OCI-LY1 (cell line): ENCODE results near the gene PPP4R3B.
"Not testable (repeated sequence)": the region's sequence is repeated elsewhere in the genome, so short reads cannot be mapped to it uniquely, and the experiment has no call there.

Source experiments
- H2AFZ ChIP-seq: fragments of 200-600 bp; sonication (generic), shearing (Covaris generic); 2 replicates; pipeline ENCODE4 v1.6.0; 2014; ENCODE audit warnings: antibody characterized with exemption, mild to moderate bottlenecking, low read length
- H3F3A ChIP-seq: fragments of 200-600 bp; sonication (generic), shearing (Covaris generic); 2 replicates; pipeline ENCODE4 v1.6.0; 2014; ENCODE audit warnings: mild to moderate bottlenecking, antibody characterized with exemption, low read length, moderate library complexity; ENCODE audit not compliant: insufficient read depth
- H3K27ac ChIP-seq: fragments of 200-600 bp; sonication (generic); 2 replicates; pipeline ENCODE4 v1.5.1; 2014; ENCODE audit warnings: low read length, mixed run types, mild to moderate bottlenecking, low read depth; ENCODE audit not compliant: poor library complexity, severe bottlenecking
- H3K27me3 ChIP-seq: fragments of 200-600 bp; sonication (generic); 2 replicates; pipeline ENCODE4 v1.6.0; 2014; ENCODE audit warnings: antibody characterized with exemption, mild to moderate bottlenecking, low read length, moderate library complexity; ENCODE audit not compliant: insufficient read depth
- H3K36me3 ChIP-seq: fragments of 200-600 bp; sonication (generic); 2 replicates; pipeline ENCODE4 v1.6.1; 2014; ENCODE audit warnings: mild to moderate bottlenecking, antibody characterized with exemption, low read length, moderate library complexity, mixed read lengths; ENCODE audit not compliant: insufficient read depth
- H3K4me1 ChIP-seq: fragments of 200-600 bp; sonication (generic); 2 replicates; pipeline ENCODE4 v1.5.1; 2014; ENCODE audit warnings: mild to moderate bottlenecking, low read length, moderate library complexity; ENCODE audit not compliant: insufficient read depth, severe bottlenecking
- H3K4me2 ChIP-seq: fragments of 200-600 bp; sonication (generic), shearing (Covaris generic); 2 replicates; pipeline ENCODE4 v1.6.1; 2014; ENCODE audit warnings: low read length
- H3K4me3 ChIP-seq: fragments of 200-600 bp; sonication (generic); 2 replicates; pipeline ENCODE4 v1.5.1; 2014; ENCODE audit warnings: low read length, low read depth, mild to moderate bottlenecking, mixed read lengths; ENCODE audit not compliant: poor library complexity, severe bottlenecking
- H3K79me2 ChIP-seq: fragments of 200-600 bp; shearing (Covaris generic); 2 replicates; pipeline ENCODE4 v1.6.1; 2016; ENCODE audit warnings: mixed run types, low read length, mixed read lengths; ENCODE audit not compliant: insufficient read depth
- H3K9ac ChIP-seq: fragments of 200-600 bp; sonication (generic), shearing (Covaris generic); 2 replicates; pipeline ENCODE4 v1.6.1; 2014; ENCODE audit warnings: mild to moderate bottlenecking, low read length, mixed read lengths
- H3K9me2 ChIP-seq: fragments of 200-600 bp; sonication (generic), shearing (Covaris generic); 2 replicates; pipeline ENCODE4 v1.6.1; 2014; ENCODE audit warnings: low read depth, mild to moderate bottlenecking, low read length, mixed read lengths
- H3K9me3 ChIP-seq: fragments of 200-600 bp; shearing (Covaris generic); 2 replicates; pipeline ENCODE4 v1.6.1; 2014; ENCODE audit warnings: low read length, mixed read lengths
- H4K20me1 ChIP-seq: fragments of 200-600 bp; sonication (generic), shearing (Covaris generic); 2 replicates; pipeline ENCODE4 v1.6.0; 2016; ENCODE audit warnings: mild to moderate bottlenecking, low read length; ENCODE audit not compliant: insufficient read depth
- EZH2 ChIP-seq: fragments of 200-600 bp; sonication (generic), shearing (Covaris generic); IDR thresholded peaks from 2 replicates; pipeline ENCODE4 v1.8.0; 2017; ENCODE audit warnings: borderline replicate concordance, mixed run types, mild to moderate bottlenecking, antibody characterized with exemption, low read length, moderate library complexity, mixed read lengths
- TF ChIP-seq, protein P1 (sequence below): fragments of 200-600 bp; sonication (generic), shearing (Covaris generic); IDR thresholded peaks from 2 replicates; pipeline ENCODE4 v1.5.1; 2017; ENCODE audit warnings: mild to moderate bottlenecking, antibody characterized with exemption, low read length, moderate library complexity, mixed read lengths

The PPP4R3B gene

DNA sequence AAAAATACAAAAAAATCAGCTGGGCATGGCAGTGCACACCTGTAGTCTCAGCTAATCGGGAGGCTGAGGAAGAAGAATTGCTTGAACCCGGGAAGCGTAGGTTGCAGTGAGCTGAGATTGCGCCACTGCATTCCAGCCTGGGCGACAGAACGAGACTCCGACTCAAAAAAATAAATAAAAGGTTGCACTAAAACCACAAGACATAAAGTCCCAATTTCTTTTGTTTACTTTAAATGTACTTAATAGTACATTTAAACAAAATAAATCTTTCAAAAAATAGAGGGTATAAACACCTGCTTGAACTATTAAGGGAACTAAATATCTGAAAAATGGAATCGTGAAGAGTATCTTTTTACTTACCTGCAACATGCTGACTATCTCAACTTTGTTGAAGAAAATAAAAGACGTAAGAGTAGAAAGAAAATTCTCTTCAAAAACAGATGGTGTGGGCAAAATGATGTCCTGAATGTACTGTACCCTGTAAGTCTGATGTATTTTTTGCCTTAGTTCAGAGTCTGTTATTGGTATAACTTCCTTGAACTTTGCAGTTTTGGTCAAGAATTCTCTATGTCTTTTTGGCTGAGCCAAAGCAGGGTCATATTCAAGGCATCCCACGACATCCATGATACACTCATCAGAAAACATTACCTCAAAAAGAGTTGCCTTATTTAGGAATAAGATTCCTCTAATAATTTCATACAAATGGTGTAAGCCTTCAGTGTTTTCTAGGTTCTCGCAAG is 19.2 kb downstream of the PPP4R3B start:
- Histone ChIP-seq H4K20me1 (no peaks in the 10 kb centered on the region), H3K27me3 (no peaks in the 10 kb centered on the region), H3K36me3 (peaks cover 72% of the 10 kb centered on the region), H3K9me3 (no peaks in the 10 kb centered on the region), H3K79me2 (0 out of 2 replicates have a peak, but pooled peaks cover 14% of the 10 kb centered on the region), H3K4me1 (no peaks in the 10 kb centered on the region), H3K4me3 (no peak overlapping the region), H3K9ac (no peak overlapping the region), H3K27ac (no peak overlapping the region), H2AFZ (no peak overlapping the region), H3F3A (no peaks in the 10 kb centered on the region), H3K9me2 (no peaks in the 10 kb centered on the region), H3K4me2 (no peak overlapping the region)
- TF ChIP-seq, protein P1, sequence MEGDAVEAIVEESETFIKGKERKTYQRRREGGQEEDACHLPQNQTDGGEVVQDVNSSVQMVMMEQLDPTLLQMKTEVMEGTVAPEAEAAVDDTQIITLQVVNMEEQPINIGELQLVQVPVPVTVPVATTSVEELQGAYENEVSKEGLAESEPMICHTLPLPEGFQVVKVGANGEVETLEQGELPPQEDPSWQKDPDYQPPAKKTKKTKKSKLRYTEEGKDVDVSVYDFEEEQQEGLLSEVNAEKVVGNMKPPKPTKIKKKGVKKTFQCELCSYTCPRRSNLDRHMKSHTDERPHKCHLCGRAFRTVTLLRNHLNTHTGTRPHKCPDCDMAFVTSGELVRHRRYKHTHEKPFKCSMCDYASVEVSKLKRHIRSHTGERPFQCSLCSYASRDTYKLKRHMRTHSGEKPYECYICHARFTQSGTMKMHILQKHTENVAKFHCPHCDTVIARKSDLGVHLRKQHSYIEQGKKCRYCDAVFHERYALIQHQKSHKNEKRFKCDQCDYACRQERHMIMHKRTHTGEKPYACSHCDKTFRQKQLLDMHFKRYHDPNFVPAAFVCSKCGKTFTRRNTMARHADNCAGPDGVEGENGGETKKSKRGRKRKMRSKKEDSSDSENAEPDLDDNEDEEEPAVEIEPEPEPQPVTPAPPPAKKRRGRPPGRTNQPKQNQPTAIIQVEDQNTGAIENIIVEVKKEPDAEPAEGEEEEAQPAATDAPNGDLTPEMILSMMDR = no peak

DNA sequence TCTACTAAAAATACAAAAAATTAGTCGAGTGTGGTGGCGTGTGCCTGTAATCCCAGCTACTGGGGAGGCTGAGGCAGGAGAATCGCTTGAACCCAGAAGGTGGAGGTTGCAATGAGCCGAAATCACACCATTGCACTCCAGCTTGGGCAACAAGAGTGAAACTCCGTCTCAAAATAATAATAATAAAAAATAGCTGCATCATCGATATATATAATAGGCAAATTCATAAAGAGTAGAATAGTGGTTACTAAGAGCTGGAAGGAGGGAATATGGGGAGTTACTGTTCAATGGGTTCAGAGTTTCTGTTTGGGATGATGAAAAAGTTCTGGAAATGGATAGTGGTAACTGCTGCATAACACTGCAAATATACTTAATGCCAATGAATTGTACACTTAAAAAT is 20.6 kb downstream of the PPP4R3B start:
- H3K4me2 ChIP-seq, H3K9me3 ChIP-seq, H3F3A ChIP-seq, H2AFZ ChIP-seq, H4K20me1 ChIP-seq, H3K9ac ChIP-seq, H3K4me1 ChIP-seq, H3K27me3 ChIP-seq, H3K27ac ChIP-seq, H3K4me3 ChIP-seq, H3K9me2 ChIP-seq: not testable (repeated sequence)
- Histone ChIP-seq H3K36me3 (peaks cover 58% of the 10 kb centered on the region), H3K79me2 (peaks cover 17% of the 10 kb centered on the region; the same call in 1 of the 2 replicates)

DNA sequence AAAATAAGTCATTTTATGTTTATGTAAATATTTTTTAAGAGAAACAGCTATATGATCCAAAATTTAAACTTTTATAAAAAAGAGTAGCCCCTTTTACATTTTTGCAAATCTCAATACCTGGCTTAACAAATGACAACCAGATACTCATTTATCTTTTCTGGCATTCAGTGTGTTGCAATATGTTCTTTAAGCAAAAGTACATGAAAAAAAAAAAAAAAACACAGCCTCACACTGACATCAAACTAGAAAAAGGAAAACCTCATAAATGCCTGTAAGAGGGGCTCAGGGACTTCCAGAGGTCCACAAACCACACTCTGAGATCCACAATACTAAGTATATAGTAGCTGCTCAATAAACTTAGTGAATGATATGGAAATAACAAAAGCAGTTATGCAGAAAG is 21.9 kb downstream of the PPP4R3B start:
- H3K4me2 ChIP-seq = no peak overlapping the region

DNA sequence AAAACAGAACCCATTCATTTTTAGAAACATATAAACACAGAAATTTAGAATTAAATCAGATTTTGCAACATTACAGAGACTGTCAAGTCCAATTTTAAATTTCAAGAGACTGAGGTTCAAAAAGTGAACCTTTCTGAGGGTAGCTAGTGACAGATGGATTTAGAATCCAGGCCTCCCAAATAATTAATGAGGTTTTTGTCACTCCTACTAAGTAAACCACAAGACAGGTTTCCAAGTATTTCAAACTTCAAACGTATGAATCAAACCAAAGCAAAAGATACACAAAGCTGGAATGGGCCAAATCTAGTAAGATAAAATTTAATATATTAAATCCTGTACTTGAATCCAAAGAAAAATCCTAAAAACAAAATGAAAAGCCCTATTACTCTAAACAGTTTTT is 25.3 kb downstream of the PPP4R3B start:
- H3K79me2 ChIP-seq = peaks cover 17% of the 10 kb centered on the region; the same call in 1 of the 2 replicates
- H3K9ac ChIP-seq = no peak overlapping the region
- H3K27me3 ChIP-seq = no peaks in the 10 kb centered on the region
- peaks cover 56% of the 10 kb centered on the region for H3K36me3 ChIP-seq
- H4K20me1 ChIP-seq = no peaks in the 10 kb centered on the region
- no peaks in the 10 kb centered on the region for H3F3A ChIP-seq
- no peaks in the 10 kb centered on the region for H3K9me2 ChIP-seq
- TF ChIP-seq, protein P1 = no peak
- TF ChIP-seq EZH2 = no peak
- H2AFZ ChIP-seq = no peak overlapping the region
- H3K4me1 ChIP-seq = no peaks in the 10 kb centered on the region
- no peaks in the 10 kb centered on the region for H3K9me3 ChIP-seq
- no peak overlapping the region for H3K4me2 ChIP-seq
- H3K4me3 ChIP-seq = no peak overlapping the region
- no peak overlapping the region for H3K27ac ChIP-seq

More for the DNA sequence above, 21.9 kb downstream of the PPP4R3B start:
- Histone ChIP-seq H3K27me3 (no peaks in the 10 kb centered on the region), H2AFZ (no peak overlapping the region), H3K9me3 (no peaks in the 10 kb centered on the region), H3K9ac (no peak overlapping the region), H3K79me2 (peaks cover 17% of the 10 kb centered on the region; the same call in 1 of the 2 replicates), H3F3A (no peaks in the 10 kb centered on the region), H3K4me3 (no peak overlapping the region), H3K9me2 (no peaks in the 10 kb centered on the region), H3K27ac (no peak overlapping the region), H4K20me1 (no peaks in the 10 kb centered on the region), H3K4me1 (no peaks in the 10 kb centered on the region), H3K36me3 (peaks cover 57% of the 10 kb centered on the region)
- TF ChIP-seq, protein P1 = no peak
- TF ChIP-seq EZH2 = no peak
